Body of pancreas (tissue), 4 donors: Measurements from ENCODE around the gene TMEM14A. TPM values are rescaled to one million over a fixed set of nuclear protein-coding genes. Genes with fewer than 3 reads are reported as not detected.
"Not testable (repeated sequence)": the region's sequence is repeated elsewhere in the genome, so short reads cannot be mapped to it uniquely, and the experiment has no call there.

Experiments used
- ATAC-seq: fragments of 150-250 bp; one replicate; pipeline ENCODE4 v1.9.1; 2016
- DNase-seq, 4 donors: peaks; one replicate each; pipeline ENCODE4 v3.0.0-alpha.2; 2019
- H3K27ac ChIP-seq, 4 donors: fragments of 200-600 bp; sonication (generic); 1 replicate in 3 of 4; 2 replicates in 1 of 4; pipeline versions ENCODE4 v1.5.1 to v1.6.1; 2016 to 2019; ENCODE audit warnings: mild to moderate bottlenecking in 1 of 4, mixed read lengths in 1 of 4, moderate library complexity in 1 of 4
- H3K27me3 ChIP-seq, 2 donors: fragments of 200-600 bp; sonication (generic); one replicate each; pipeline ENCODE4 v1.6.0; 2016; ENCODE audit warnings: mild to moderate bottlenecking in 1 of 2
- H3K36me3 ChIP-seq, 2 donors: fragments of 200-600 bp; sonication (generic); replicated peaks in 1 of 2; 2 replicates each; pipeline ENCODE4 v1.5.1; 2016; ENCODE audit warnings: low read depth in 2 of 2; ENCODE audit not compliant: insufficient read depth in 1 of 2
- H3K4me1 ChIP-seq: fragments of 200-600 bp; sonication (generic); one replicate; pipeline ENCODE4 v1.6.0; 2016
- H3K4me3 ChIP-seq, 2 donors: fragments of 200-600 bp; sonication (generic); 1 replicate in 1 of 2; 2 replicates in 1 of 2; pipeline ENCODE4 v1.5.1; 2016 to 2019
- H3K9me3 ChIP-seq, 3 donors: fragments of 200-600 bp; sonication (generic); 1 replicate in 2 of 3; 2 replicates in 1 of 3; pipeline ENCODE4 v1.5.1; 2016
- CTCF ChIP-seq, 7 experiments: fragments of 450-650 bp in 4 of 7; fragments of 200-600 bp in 3 of 7; sonication (generic) in 3 of 7; IDR thresholded peaks; one replicate each; pipeline ENCODE4 v1.5.1; 2016 to 2019; ENCODE audit warnings: antibody characterized with exemption in 7 of 7
- POLR2A ChIP-seq, 3 donors: fragments of 450-650 bp; IDR thresholded peaks; one replicate each; pipeline ENCODE4 v1.6.1; 2016; ENCODE audit warnings: antibody characterized with exemption in 3 of 3, mild to moderate bottlenecking in 2 of 3
- WGBS, 2 donors: methylation state at CpG; one replicate each; pipeline ENCODE4 v1.1.5; 2017; 5-methylcytosine and 5-hydroxymethylcytosine counted together
- intact Hi-C: fragments of 100-400 bp; cut with DNase I; formaldehyde crosslinking; loops from one replicate; pipeline ENCODE4 v1.15.1; 2023
- total RNA-seq, 2 donors: library from RNA; depleted of rRNA; stranded (reverse); fragments of >200 nt; gene quantifications; one replicate each; pipeline ENCODE4 v1.1.0, GENCODE V29; 2016

TMEM14A gene
- total RNA-seq, 2 donors from 2014 or later: 14.8 to 33.2 TPM

- ATAC-seq (no peak), DNase-seq (no peak)
- H3K9me3 ChIP-seq: no peaks in the 10 kb centered on the region
- no peaks in the 10 kb centered on the region for H3K36me3 ChIP-seq
- no peak overlapping the region for H3K4me3 ChIP-seq
- no peak overlapping the region for H3K27ac ChIP-seq
- intact Hi-C loops: loop anchor here (10.0 kb wide), 1 partner anchor 78 kb away; the partner anchor contains the start of gene TRAM2
- H3K27me3 ChIP-seq: no peaks in the 10 kb centered on the region
- no peaks in the 10 kb centered on the region for H3K4me1 ChIP-seq
- no peak for TF ChIP-seq POLR2A (IDR thresholded peaks at IDR 0.05)
- no peak for TF ChIP-seq CTCF (IDR thresholded peaks at IDR 0.05)
These were observed 17.8 kb upstream of the TMEM14A start for GRCh38 chr6:52653151-52653550.

GRCh38 chr6:52654007-52654406 lies 16.9 kb upstream of the TMEM14A start:
- 54 to 58% methylated on average over 1 of the region's 1 CpG for WGBS, 2 donors
- Histone ChIP-seq H3K4me1 (no peaks in the 10 kb centered on the region), H3K9me3 (no peaks in the 10 kb centered on the region), H3K4me3 (no peak overlapping the region), H3K27me3 (no peaks in the 10 kb centered on the region), H3K27ac (no peak overlapping the region), H3K36me3 (no peaks in the 10 kb centered on the region)
- DNase-seq: no peak
- no peak for ATAC-seq
- intact Hi-C loops: loop anchor here (10.0 kb wide), 1 partner anchor 79 kb away; the partner anchor contains the start of gene TRAM2
- TF ChIP-seq CTCF (IDR thresholded peaks at IDR 0.05): no peak
- no peak for TF ChIP-seq POLR2A (IDR thresholded peaks at IDR 0.05)

- no peak overlapping the region for H3K27ac ChIP-seq
- ATAC-seq: no peak
- intact Hi-C loops: loop anchor here (10.0 kb wide), 1 partner anchor 80 kb away; the partner anchor contains the start of gene TRAM2
- H3K27me3 ChIP-seq: no peaks in the 10 kb centered on the region
- no peaks in the 10 kb centered on the region for H3K9me3 ChIP-seq
- DNase-seq: no peak
- H3K4me3 ChIP-seq: no peak overlapping the region
- H3K36me3 ChIP-seq: no peaks in the 10 kb centered on the region
- no peak for TF ChIP-seq CTCF (IDR thresholded peaks at IDR 0.05)
- no peaks in the 10 kb centered on the region for H3K4me1 ChIP-seq
- WGBS, 2 donors: 74 to 94% methylated on average over 4 of the region's 4 CpGs
These were observed 16.3 kb upstream of the TMEM14A start for GRCh38 chr6:52654592-52654991.

- H3K4me3 ChIP-seq: not testable (repeated sequence)
- intact Hi-C loops: loop anchor here (10.0 kb wide), 1 partner anchor 81 kb away; the partner anchor contains the start of gene TRAM2
These were observed 15.0 kb upstream of the TMEM14A start for GRCh38 chr6:52655941-52656340.

GRCh38 chr6:52657870-52658269 lies 13.0 kb upstream of the TMEM14A start:
- WGBS, 2 donors: 67 to 74% methylated on average over 4 of the region's 4 CpGs

More at GRCh38 chr6:52655941-52656340, 15.0 kb upstream of the TMEM14A start:
- H3K9me3 ChIP-seq, H3K36me3 ChIP-seq, ATAC-seq, H3K27ac ChIP-seq, DNase-seq, H3K27me3 ChIP-seq, H3K4me1 ChIP-seq: not testable (repeated sequence)
- WGBS, 2 donors: no CpG with 5 or more reads among the region's 33 CpGs

More at GRCh38 chr6:52657870-52658269, 13.0 kb upstream of the TMEM14A start:
- Histone ChIP-seq H3K36me3 (no peaks in the 10 kb centered on the region), H3K9me3 (no peaks in the 10 kb centered on the region), H3K27ac (no peak overlapping the region), H3K4me3 (no peak overlapping the region), H3K4me1 (no peaks in the 10 kb centered on the region), H3K27me3 (no peaks in the 10 kb centered on the region)
- ATAC-seq (no peak), DNase-seq (no peak)
- intact Hi-C loops: loop anchor here (10.0 kb wide), 1 partner anchor 83 kb away; the partner anchor contains the start of gene TRAM2
- TF ChIP-seq POLR2A (IDR thresholded peaks at IDR 0.05): no peak
- TF ChIP-seq CTCF (IDR thresholded peaks at IDR 0.05): no peak
